Mesodermal cell (in vitro differentiated cells): Measurements from ENCODE around the gene PTPRS.

ENCODE experiments used
- H3K27ac ChIP-seq: 2 replicates; pipeline ENCODE4 v1.7.0; 2013; ENCODE audit warnings: mild to moderate bottlenecking, low read depth, low read length, moderate library complexity; ENCODE audit not compliant: severe bottlenecking
- H3K36me3 ChIP-seq: 2 replicates; pipeline ENCODE4 v1.7.1; 2013; ENCODE audit warnings: mild to moderate bottlenecking, low read length, moderate library complexity; ENCODE audit not compliant: control insufficient read depth, insufficient read depth
- H3K4me1 ChIP-seq: one replicate; pipeline ENCODE4 v1.7.1; 2013; ENCODE audit warnings: mild to moderate bottlenecking, low read length; ENCODE audit not compliant: insufficient read depth, control insufficient read depth, poor library complexity, severe bottlenecking
- H3K4me3 ChIP-seq: 2 replicates; pipeline ENCODE4 v1.7.0; 2013; ENCODE audit warnings: low read length, control low read depth, mild to moderate bottlenecking; ENCODE audit not compliant: insufficient read depth, poor library complexity, severe bottlenecking; ENCODE audit errors: extremely low read depth
- H3K9me3 ChIP-seq: 2 replicates; pipeline ENCODE4 v1.7.1; 2013; ENCODE audit warnings: mild to moderate bottlenecking, low read length, moderate library complexity; ENCODE audit not compliant: control insufficient read depth
- WGBS, 2 experiments: methylation state at CpG; one replicate each; pipeline ENCODE4 v1.1.5; 2013; ENCODE audit warnings: missing lambda C conversion rate in 2 of 2; ENCODE audit not compliant: insufficient coverage in 2 of 2; 5-methylcytosine and 5-hydroxymethylcytosine counted together

PTPRS gene

DNA sequence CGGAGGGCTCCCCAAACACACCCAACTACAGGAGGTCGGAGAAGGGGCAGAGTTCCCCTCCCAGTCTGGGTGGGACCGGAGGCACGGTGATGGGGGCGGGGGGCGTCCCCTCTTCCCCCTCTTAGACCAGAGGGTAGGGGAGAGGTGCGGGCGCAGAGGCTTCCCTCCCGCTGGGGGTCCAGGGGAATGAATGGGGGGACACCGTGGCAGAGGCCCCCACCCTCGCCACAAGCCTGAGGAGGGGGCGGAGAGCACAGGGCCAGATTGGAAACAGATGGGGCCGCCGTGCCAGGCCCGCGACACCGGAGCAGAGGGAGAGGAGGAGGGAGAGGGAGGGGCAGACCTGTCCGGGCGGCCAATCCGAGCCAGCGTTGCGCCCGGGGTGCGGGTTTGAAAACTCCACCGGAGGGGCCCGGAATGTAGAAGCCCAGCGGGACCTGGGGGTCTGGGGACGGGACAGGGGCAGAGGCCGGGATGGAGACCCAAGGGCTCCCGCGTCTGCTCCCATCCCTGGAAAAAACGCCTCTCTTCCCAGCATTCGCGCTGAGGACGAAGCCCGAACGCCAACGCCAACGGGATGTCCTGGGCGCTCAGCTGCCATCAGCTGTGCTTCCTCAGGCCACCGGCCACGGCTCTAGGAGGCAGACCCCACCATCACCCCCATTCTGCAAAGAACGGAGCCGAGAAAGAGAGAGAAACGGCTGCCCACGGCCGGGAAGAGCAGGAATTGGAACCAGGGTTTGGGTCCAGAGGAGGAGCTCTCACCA is 46.8 kb downstream of the PTPRS start:
- Histone ChIP-seq H3K4me3 (peak overlapping the region; percentile 73), H3K4me1 (peaks cover 8% of the 10 kb centered on the region), H3K9me3 (no peaks in the 10 kb centered on the region), H3K36me3 (no peaks in the 10 kb centered on the region), H3K27ac (peak overlapping the region; percentile 73)
- 2 to 3% methylated on average over 24 to 32 of the region's 47 CpGs for WGBS, 2 experiments

- WGBS, 2 experiments, result 0% methylated on average over 20 to 23 of the region's 70 CpGs
- Histone ChIP-seq H3K9me3 (no peaks in the 10 kb centered on the region), H3K36me3 (no peaks in the 10 kb centered on the region), H3K4me3 (peak overlapping the region; percentile 73), H3K27ac (peak overlapping the region; percentile 86), H3K4me1 (peaks cover 8% of the 10 kb centered on the region)
Observed at GRCh38 chr19:5292822-5293611, 47.6 kb downstream of the PTPRS start.

- Histone ChIP-seq H3K9me3 (no peaks in the 10 kb centered on the region), H3K36me3 (no peaks in the 10 kb centered on the region), H3K4me3 (peak overlapping the region; percentile 73), H3K4me1 (peaks cover 8% of the 10 kb centered on the region), H3K27ac (no peak overlapping the region)
- WGBS, 2 experiments, result 12 to 34% methylated on average over 3 to 4 of the region's 17 CpGs
Observed at GRCh38 chr19:5292453-5292821, 48.2 kb downstream of the PTPRS start.

GRCh38 chr19:5291588-5292193 is 48.9 kb downstream of the PTPRS start:
- H3K9me3 ChIP-seq, result no peaks in the 10 kb centered on the region
- peaks cover 8% of the 10 kb centered on the region for H3K4me1 ChIP-seq
- H3K4me3 ChIP-seq, result peak overlapping the region; percentile 73
- no peaks in the 10 kb centered on the region for H3K36me3 ChIP-seq
- 90 to 96% methylated on average over 7 to 8 of the region's 8 CpGs for WGBS, 2 experiments
- no peak overlapping the region for H3K27ac ChIP-seq
